Smooth muscle cell (in vitro differentiated cells): Measurements from ENCODE around the gene HCRTR1. TPM values are rescaled to one million over a fixed set of nuclear protein-coding genes. Genes with fewer than 3 reads are reported as not detected.

Experiments
- DNase-seq: peaks from one replicate; lab custom pipeline; 2025; ENCODE audit not compliant: unreplicated experiment; lab: John Stamatoyannopoulos, UW
- H2AFZ ChIP-seq: fragments of 200-600 bp; sonication (generic); 2 replicates; pipeline ENCODE4 v1.6.0; 2016; ENCODE audit warnings: antibody characterized with exemption, low read depth, mild to moderate bottlenecking
- H3F3A ChIP-seq: fragments of 200-600 bp; sonication (generic); 2 replicates; pipeline ENCODE4 v1.6.0; 2017; ENCODE audit warnings: antibody characterized with exemption, low read depth
- H3K27ac ChIP-seq: fragments of 200-600 bp; sonication (generic); 2 replicates; pipeline ENCODE4 v1.5.1; 2016; ENCODE audit warnings: low read depth, mild to moderate bottlenecking
- H3K27me3 ChIP-seq: fragments of 200-600 bp; sonication (generic); 2 replicates; pipeline ENCODE4 v1.6.1; 2016; ENCODE audit warnings: low read depth, mild to moderate bottlenecking
- H3K36me3 ChIP-seq: fragments of 200-600 bp; sonication (generic); 2 replicates; pipeline ENCODE4 v1.5.1; 2016; ENCODE audit warnings: low read depth
- H3K4me1 ChIP-seq: fragments of 200-600 bp; sonication (generic); 2 replicates; pipeline ENCODE4 v1.5.1; 2016; ENCODE audit warnings: low read depth
- H3K4me2 ChIP-seq: fragments of 200-600 bp; sonication (generic); 2 replicates; pipeline ENCODE4 v1.6.0; 2016; ENCODE audit warnings: mild to moderate bottlenecking
- H3K4me3 ChIP-seq: fragments of 200-600 bp; sonication (generic); 2 replicates; pipeline ENCODE4 v1.5.1; 2016; ENCODE audit warnings: mild to moderate bottlenecking
- H3K79me2 ChIP-seq: fragments of 200-600 bp; sonication (generic); 2 replicates; pipeline ENCODE4 v1.6.0; 2016; ENCODE audit warnings: low read depth, mild to moderate bottlenecking
- H3K9ac ChIP-seq: fragments of 200-600 bp; sonication (generic); 2 replicates; pipeline ENCODE4 v1.6.0; 2016; ENCODE audit warnings: low read depth
- H3K9me3 ChIP-seq: fragments of 200-600 bp; sonication (generic); replicated peaks from 2 replicates; pipeline ENCODE4 v1.5.1; 2016; ENCODE audit warnings: low read depth
- H4K20me1 ChIP-seq: fragments of 200-600 bp; sonication (generic); 2 replicates; pipeline ENCODE4 v1.6.0; 2016; ENCODE audit warnings: low read depth
- WGBS: methylation state at CpG from one replicate; pipeline ENCODE4 v1.1.7; 2016; ENCODE audit warnings: low lambda C conversion rate; 5-methylcytosine and 5-hydroxymethylcytosine counted together
- polyA plus RNA-seq: library from polyadenylated mRNA; unstranded; fragments of >200 nt; fragmentation: Nextera tagmentation; extraction: Ambion mirVana; gene quantifications from 2 replicates; pipeline ENCODE4 v1.2.1, GENCODE V29; 2016
- total RNA-seq: library from RNA; depleted of rRNA; stranded (reverse); fragments of >200 nt; gene quantifications from 2 replicates; pipeline ENCODE4 v1.2.3, GENCODE V29; 2014
- TF ChIP-seq, protein P1 (sequence below): fragments of 200-600 bp; sonication (generic); IDR thresholded peaks from 2 replicates; pipeline ENCODE4 v1.5.1; 2017; ENCODE audit warnings: borderline replicate concordance, mild to moderate bottlenecking, antibody characterized with exemption; ENCODE audit not compliant: insufficient read depth, poor library complexity, severe bottlenecking

The HCRTR1 gene
- total and polyA plus RNA-seq, 2 experiments from 2014 or later, result 2.0 TPM; not detected in 1

DNA sequence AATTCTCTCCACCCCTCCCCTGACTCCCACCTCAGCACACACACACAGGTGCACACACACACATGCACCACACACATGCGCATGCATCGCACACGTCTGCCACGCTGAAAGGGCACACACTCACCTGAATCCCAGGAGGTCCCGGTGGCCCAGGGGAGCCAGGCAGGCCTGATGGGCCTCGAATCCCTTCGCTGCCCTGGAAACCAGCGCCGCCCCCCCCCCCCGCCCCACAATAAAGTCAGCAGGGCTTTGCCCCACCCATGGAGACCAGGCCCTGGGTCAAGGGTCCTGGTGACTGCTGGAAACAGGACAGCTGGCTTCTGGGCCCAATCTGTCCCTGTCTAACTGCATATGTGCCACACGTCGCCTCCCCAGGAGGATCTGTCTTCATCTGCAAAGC, 45.0 kb downstream of the HCRTR1 start:
- TF ChIP-seq, protein P1, sequence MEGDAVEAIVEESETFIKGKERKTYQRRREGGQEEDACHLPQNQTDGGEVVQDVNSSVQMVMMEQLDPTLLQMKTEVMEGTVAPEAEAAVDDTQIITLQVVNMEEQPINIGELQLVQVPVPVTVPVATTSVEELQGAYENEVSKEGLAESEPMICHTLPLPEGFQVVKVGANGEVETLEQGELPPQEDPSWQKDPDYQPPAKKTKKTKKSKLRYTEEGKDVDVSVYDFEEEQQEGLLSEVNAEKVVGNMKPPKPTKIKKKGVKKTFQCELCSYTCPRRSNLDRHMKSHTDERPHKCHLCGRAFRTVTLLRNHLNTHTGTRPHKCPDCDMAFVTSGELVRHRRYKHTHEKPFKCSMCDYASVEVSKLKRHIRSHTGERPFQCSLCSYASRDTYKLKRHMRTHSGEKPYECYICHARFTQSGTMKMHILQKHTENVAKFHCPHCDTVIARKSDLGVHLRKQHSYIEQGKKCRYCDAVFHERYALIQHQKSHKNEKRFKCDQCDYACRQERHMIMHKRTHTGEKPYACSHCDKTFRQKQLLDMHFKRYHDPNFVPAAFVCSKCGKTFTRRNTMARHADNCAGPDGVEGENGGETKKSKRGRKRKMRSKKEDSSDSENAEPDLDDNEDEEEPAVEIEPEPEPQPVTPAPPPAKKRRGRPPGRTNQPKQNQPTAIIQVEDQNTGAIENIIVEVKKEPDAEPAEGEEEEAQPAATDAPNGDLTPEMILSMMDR, result no peak
- no peak overlapping the region for H3K9ac ChIP-seq
- no peaks in the 10 kb centered on the region for H3K27me3 ChIP-seq
- no peaks in the 10 kb centered on the region for H3F3A ChIP-seq
- H3K4me3 ChIP-seq, result no peak overlapping the region
- H4K20me1 ChIP-seq, result no peaks in the 10 kb centered on the region
- no peaks in the 10 kb centered on the region for H3K9me3 ChIP-seq
- H2AFZ ChIP-seq, result no peak overlapping the region
- no peaks in the 10 kb centered on the region for H3K4me1 ChIP-seq
- DNase-seq, result no peak
- no peaks in the 10 kb centered on the region for H3K36me3 ChIP-seq
- H3K4me2 ChIP-seq, result no peak overlapping the region
- H3K27ac ChIP-seq, result no peak overlapping the region
- WGBS, result 94% methylated on average over 11 of the region's 12 CpGs
- H3K79me2 ChIP-seq, result no peaks in the 10 kb centered on the region

DNA sequence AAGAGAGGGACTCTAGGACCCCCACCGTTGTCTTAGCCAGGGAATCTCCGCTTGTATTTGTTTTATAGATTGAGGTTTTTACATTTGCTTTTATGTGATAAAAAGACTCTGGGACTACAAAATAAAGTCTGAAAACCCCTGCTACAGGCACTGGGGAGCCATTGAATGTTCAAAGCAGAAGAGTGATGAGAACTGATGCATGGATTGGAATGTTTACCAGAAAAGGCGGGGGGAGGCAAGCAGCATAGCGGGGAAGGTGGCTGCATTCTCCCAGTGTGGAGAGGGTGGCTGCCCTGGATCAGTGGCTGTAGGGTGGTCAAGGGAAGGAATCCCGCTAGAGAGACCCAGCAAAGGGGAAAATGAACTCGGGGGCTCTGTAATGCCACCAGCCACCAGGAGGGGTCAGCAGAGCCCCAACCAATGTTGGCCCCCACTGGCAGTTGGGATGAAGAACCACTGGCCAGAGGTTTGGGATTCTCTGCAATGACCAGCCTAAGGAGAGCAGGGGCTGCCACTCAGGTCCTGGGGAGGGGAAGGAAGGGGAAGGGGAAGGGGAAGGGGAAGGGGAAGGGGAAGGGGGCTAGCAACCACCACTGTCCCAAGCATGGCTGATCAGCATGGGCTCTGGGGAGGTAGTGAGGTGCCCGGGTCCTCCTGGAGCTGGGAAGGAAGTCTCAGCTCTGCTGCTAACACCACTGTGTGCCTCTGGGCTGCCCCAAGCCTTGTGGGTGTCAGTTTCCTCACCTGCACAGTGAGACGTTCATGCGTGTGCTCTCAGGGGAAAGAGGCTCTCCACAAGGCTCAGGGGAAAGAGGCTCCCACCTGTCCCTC, 46.3 kb downstream of the HCRTR1 start:
- peak; percentile 13 for DNase-seq
- no peak overlapping the region for H2AFZ ChIP-seq

GRCh38 chr1:31664528-31664927, 47.0 kb downstream of the HCRTR1 start:
- no peaks in the 10 kb centered on the region for H3K4me1 ChIP-seq
- no peaks in the 10 kb centered on the region for H3K79me2 ChIP-seq
- DNase-seq, result no peak
- H3K9ac ChIP-seq, result no peak overlapping the region
- H2AFZ ChIP-seq, result no peak overlapping the region
- no peak overlapping the region for H3K4me3 ChIP-seq
- no peaks in the 10 kb centered on the region for H3F3A ChIP-seq
- H3K36me3 ChIP-seq, result no peaks in the 10 kb centered on the region
- no peak overlapping the region for H3K27ac ChIP-seq
- H4K20me1 ChIP-seq, result no peaks in the 10 kb centered on the region
- no peak overlapping the region for H3K4me2 ChIP-seq
- no peaks in the 10 kb centered on the region for H3K27me3 ChIP-seq
- no peaks in the 10 kb centered on the region for H3K9me3 ChIP-seq
- 94% methylated on average over 9 of the region's 9 CpGs for WGBS
- TF ChIP-seq, protein P1, result no peak

More for the DNA sequence above, 46.3 kb downstream of the HCRTR1 start:
- no peaks in the 10 kb centered on the region for H3F3A ChIP-seq
- no peaks in the 10 kb centered on the region for H3K36me3 ChIP-seq
- H3K4me1 ChIP-seq, result no peaks in the 10 kb centered on the region
- H3K4me3 ChIP-seq, result no peak overlapping the region
- H3K4me2 ChIP-seq, result no peak overlapping the region
- 50% methylated on average over 9 of the region's 9 CpGs for WGBS
- no peaks in the 10 kb centered on the region for H3K79me2 ChIP-seq
- no peak overlapping the region for H3K27ac ChIP-seq
- H3K9ac ChIP-seq, result no peak overlapping the region
- TF ChIP-seq, protein P1, result peak; percentile 90
- no peaks in the 10 kb centered on the region for H4K20me1 ChIP-seq
- no peaks in the 10 kb centered on the region for H3K27me3 ChIP-seq
- no peaks in the 10 kb centered on the region for H3K9me3 ChIP-seq
